GM12874 (cell line): Measurements from ENCODE around the gene CCDC187.

Experiments
- TF ChIP-seq, protein P1 (sequence below): IDR thresholded peaks from 2 replicates; pipeline ENCODE4 v1.5.1; 2011; ENCODE audit warnings: low read depth, mild to moderate bottlenecking, control low read depth, low read length, moderate library complexity; ENCODE audit not compliant: insufficient read depth

Gene CCDC187

DNA sequence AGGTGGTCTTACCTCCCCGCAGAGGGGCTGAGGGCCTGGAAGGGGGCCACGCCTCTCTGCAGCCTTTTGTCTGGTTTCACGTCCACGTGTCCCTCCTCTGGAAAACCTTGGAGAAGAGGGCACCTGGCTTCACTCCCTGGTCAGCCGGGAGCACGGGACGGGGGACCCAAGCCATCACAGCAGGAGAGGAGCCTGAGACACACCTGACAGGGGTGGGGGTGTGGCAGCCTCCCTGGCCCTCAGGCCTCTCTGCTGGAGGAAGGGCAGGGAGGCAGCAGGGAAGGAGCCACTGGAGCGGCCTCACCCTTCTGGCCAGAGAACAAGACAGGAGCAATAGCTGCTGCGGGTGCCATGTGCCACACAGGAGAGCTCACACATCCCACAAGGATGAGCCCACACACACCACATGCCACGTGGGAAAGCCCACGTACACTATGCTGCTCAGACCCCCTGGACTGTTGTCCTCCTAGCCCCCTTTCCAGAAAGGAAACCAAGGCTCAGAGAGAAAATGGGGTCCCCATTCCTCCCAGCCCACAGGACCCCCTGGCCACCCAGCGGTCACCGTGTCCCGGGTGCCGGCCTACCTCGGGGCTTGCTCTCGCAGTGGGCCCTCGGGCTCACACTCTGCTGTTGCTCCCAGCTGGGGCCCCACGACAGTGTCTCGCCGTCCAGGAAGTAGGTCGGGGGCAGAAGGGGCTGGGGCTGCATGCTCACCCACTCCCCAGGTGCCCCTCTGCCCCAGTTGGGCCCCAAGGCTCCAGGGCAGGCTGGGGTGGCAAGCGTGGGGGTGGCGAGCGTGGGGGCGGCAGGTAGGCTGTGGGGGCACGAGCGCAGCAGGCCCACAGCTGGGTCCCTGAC lies 18.2 kb downstream of the CCDC187 start:
- TF ChIP-seq, protein P1, sequence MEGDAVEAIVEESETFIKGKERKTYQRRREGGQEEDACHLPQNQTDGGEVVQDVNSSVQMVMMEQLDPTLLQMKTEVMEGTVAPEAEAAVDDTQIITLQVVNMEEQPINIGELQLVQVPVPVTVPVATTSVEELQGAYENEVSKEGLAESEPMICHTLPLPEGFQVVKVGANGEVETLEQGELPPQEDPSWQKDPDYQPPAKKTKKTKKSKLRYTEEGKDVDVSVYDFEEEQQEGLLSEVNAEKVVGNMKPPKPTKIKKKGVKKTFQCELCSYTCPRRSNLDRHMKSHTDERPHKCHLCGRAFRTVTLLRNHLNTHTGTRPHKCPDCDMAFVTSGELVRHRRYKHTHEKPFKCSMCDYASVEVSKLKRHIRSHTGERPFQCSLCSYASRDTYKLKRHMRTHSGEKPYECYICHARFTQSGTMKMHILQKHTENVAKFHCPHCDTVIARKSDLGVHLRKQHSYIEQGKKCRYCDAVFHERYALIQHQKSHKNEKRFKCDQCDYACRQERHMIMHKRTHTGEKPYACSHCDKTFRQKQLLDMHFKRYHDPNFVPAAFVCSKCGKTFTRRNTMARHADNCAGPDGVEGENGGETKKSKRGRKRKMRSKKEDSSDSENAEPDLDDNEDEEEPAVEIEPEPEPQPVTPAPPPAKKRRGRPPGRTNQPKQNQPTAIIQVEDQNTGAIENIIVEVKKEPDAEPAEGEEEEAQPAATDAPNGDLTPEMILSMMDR, result no peak

DNA sequence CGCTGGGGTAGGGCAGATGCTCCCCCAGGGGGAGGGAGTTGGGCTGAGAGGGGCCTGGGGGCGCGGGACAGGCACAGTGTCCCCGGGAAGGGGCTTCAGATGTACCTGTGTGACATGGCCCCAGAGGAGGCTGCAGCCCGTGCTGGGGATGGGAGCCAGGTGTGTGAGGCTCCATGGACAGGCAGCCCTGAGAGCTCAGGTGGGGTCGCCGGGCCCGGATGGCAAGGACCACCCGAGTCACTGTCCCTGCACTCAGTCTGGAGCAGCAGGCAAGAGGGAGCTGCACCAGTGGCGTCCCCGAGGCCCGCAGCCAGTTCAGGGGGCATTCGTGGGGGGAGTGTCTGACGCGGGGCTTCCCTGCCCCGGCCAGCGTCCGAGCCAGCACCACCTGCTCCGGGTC lies 18.9 kb downstream of the CCDC187 start:
- TF ChIP-seq, protein P1, result no peak

DNA sequence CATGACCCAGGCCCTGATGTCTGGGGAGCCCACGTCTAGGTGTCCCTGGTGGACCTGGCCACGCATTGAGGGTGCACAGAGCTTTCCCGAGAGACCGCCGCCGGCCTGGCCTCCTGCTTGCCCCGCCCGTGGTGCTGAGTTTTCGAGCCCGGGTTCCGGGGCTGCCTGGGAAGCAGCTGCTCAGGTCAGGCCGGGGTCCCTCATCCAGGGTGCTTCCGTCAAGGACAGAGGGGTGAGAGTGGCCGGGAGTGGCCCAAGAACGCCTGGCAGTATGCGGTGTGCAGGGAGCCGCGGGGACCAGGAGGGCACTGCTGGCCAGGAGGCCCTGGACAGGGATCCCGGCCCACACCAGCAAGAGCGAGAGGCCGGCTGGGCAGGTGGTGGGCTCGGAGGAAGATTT lies 19.6 kb downstream of the CCDC187 start:
- TF ChIP-seq, protein P1, result no peak

GRCh38 chr9:136283291-136284235 lies 20.3 kb downstream of the CCDC187 start:
- TF ChIP-seq, protein P1, result peak; percentile 88

DNA sequence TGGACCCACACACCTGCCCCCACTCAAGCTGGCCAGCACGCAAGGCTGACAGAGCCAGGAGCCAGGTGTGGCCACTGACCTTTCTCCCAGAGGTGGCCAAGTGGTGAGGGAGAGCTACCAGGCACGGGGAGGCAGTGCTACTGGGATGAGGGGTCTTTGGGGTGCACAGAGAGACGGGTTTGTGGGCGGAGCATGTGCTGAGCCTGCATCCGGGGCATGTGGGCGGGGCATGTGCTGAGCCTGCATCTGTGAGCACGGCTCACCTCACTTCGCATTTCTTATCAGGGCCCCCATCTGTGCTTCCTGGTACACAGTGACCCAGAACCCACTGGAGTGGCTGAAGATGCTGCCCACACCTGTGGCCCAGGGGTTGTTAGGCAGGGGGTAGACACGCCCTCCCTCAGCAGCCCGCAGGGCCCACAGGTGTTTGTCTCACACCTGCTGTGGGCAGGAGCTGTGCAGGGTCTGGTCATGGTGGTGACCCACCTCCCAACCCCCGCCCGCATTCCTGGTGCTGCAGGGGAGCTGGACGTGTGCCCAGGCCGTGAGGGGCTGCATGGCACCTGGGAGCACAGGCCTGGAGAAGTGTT lies 21.5 kb downstream of the CCDC187 start:
- TF ChIP-seq, protein P1, result no peak

DNA sequence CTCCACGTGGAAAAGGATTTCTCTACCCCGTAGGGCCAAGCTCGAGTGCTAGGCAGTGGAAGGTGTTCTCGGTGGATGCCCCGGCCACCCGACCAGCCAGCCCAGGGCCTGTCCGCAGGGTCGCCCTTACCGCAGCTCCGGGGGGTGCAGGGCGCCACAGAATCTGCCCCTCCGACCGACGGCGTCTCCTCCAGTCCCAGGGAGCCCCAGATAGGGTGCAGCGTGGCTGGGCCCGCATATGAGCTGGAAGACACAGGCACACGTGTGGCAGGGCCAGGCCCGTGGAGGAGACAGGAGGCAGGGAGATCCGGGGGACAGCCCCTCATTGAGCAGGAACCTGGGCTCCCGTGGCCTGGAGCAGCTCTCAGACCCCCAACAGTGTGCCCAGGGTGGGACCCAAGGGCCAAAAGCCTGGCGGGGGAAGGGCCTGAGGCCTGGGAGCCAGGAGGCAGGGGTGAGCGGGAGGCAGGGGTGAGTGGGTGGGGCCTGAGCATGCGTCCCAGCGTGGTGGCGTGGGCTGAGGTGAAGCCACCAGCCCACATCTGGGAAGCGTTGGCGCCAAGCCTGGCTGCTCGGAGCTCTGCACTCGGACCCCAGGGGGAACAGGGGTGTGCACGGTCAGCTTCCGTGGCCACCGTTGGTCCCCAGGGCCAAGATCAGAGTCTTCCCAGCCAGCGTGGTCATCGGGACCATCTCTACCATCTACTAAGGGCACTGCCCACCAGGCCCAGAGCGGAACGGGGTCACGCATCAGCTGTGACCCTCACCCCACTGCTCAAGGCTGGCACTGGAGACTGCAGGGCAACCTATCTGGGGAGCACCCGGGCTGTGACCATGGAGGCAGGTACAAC lies 22.2 kb downstream of the CCDC187 start:
- TF ChIP-seq, protein P1, result no peak
